ENCODE data around the gene PHAX.

- TF ChIP-seq POLR2A (IDR thresholded peaks at IDR 0.05) (no peak), CTCF (IDR thresholded peaks at IDR 0.05) (no peak), POLR2AphosphoS5 (IDR thresholded peaks at IDR 0.05) (no peak)
Observed at GRCh38 chr5:126641387-126641786, 40.6 kb downstream of the PHAX start.
